Activated naive CD4-positive, alpha-beta T cell treated with anti-CD3 and anti-CD28 coated beads, Interleukin-2, amount 50 U/mL, for 72 hours (primary cell): ENCODE measurements around the gene CAPN13. TPM values are rescaled to one million over a fixed set of nuclear protein-coding genes. Genes with fewer than 3 reads are reported as not detected.

ENCODE experiments used
- ATAC-seq, 2 donors: fragments of 150-1000 bp; cut with Tn5 transposase; 2 replicates each; pipeline ENCODE4 v1.10.0; 2021; ENCODE audit warnings: mild to moderate bottlenecking in 2 of 2, moderate library complexity in 2 of 2
- DNase-seq, 2 donors: peaks; one replicate each; pipeline ENCODE4 v3.0.0; 2021 to 2022; ENCODE audit warnings: low spot score in 2 of 2
- H3K27ac Mint-ChIP-seq, 2 donors: one replicate each; pipeline ENCODE4 v1.8.0; 2022; ENCODE audit warnings: mild to moderate bottlenecking in 2 of 2, mixed read lengths in 2 of 2
- H3K36me3 Mint-ChIP-seq, 2 donors: one replicate each; pipeline ENCODE4 v1.8.0; 2022; ENCODE audit warnings: mixed read lengths in 2 of 2
- H3K9me3 Mint-ChIP-seq, 2 donors: one replicate each; pipeline ENCODE4 v1.8.0; 2022; ENCODE audit warnings: mixed read lengths in 2 of 2
- total RNA-seq, 2 donors: library from RNA; stranded (reverse); gene quantifications; one replicate each; pipeline ENCODE4 v1.2.3, GENCODE V29; 2022

The CAPN13 gene
- total RNA-seq, 2 donors from 2014 or later: not detected

GRCh38 chr2:30753630-30754029 is 53.6 kb downstream of the CAPN13 start:
- no peaks in the 10 kb centered on the region for H3K9me3 Mint-ChIP-seq
- DNase-seq (no peak), ATAC-seq (no peak)
- no peaks in the 10 kb centered on the region for H3K36me3 Mint-ChIP-seq
- no peak overlapping the region for H3K27ac Mint-ChIP-seq

GRCh38 chr2:30752811-30753210 is 54.4 kb downstream of the CAPN13 start:
- H3K36me3 Mint-ChIP-seq: no peaks in the 10 kb centered on the region
- DNase-seq: no peak
- no peak overlapping the region for H3K27ac Mint-ChIP-seq
- no peak for ATAC-seq
- H3K9me3 Mint-ChIP-seq: no peaks in the 10 kb centered on the region

GRCh38 chr2:30747206-30747605 is 60.0 kb downstream of the CAPN13 start:
- ATAC-seq (no peak), DNase-seq (peak in 1 of 2 donors; percentile 13)
- Mint-ChIP-seq H3K36me3 (no peaks in the 10 kb centered on the region), H3K9me3 (no peaks in the 10 kb centered on the region), H3K27ac (no peak overlapping the region)

GRCh38 chr2:30744823-30745222 is 62.4 kb downstream of the CAPN13 start:
- ATAC-seq (no peak), DNase-seq (peak in 1 of 2 donors; percentile 37)
- H3K27ac Mint-ChIP-seq: no peak overlapping the region
- H3K9me3 Mint-ChIP-seq: no peaks in the 10 kb centered on the region
- H3K36me3 Mint-ChIP-seq: no peaks in the 10 kb centered on the region

GRCh38 chr2:30741576-30741975 is 65.7 kb downstream of the CAPN13 start:
- ATAC-seq (no peak), DNase-seq (peak in 1 of 2 donors; percentile 14)
- no peaks in the 10 kb centered on the region for H3K9me3 Mint-ChIP-seq
- no peaks in the 10 kb centered on the region for H3K36me3 Mint-ChIP-seq
- no peak overlapping the region for H3K27ac Mint-ChIP-seq

GRCh38 chr2:30738141-30738911 is 68.9 kb downstream of the CAPN13 start:
- H3K27ac Mint-ChIP-seq: peak overlapping the region in 1 of 2 donors; percentile 17
- H3K9me3 Mint-ChIP-seq: no peaks in the 10 kb centered on the region
- H3K36me3 Mint-ChIP-seq: no peaks in the 10 kb centered on the region
- ATAC-seq (no peak), DNase-seq (peak in 1 of 2 donors; percentile 34)

GRCh38 chr2:30737326-30737610 is 70.0 kb downstream of the CAPN13 start:
- Mint-ChIP-seq H3K36me3 (no peaks in the 10 kb centered on the region), H3K27ac (no peak overlapping the region), H3K9me3 (no peaks in the 10 kb centered on the region)
- DNase-seq (peak in 1 of 2 donors; percentile 7), ATAC-seq (no peak)

- ATAC-seq (no peak), DNase-seq (peak in 1 of 2 donors; percentile 13)
- Mint-ChIP-seq H3K27ac (no peak overlapping the region), H3K9me3 (no peaks in the 10 kb centered on the region), H3K36me3 (no peaks in the 10 kb centered on the region)
Measured at GRCh38 chr2:30736461-30737325, 70.6 kb downstream of the CAPN13 start.

GRCh38 chr2:30733876-30734520 is 73.2 kb downstream of the CAPN13 start:
- Mint-ChIP-seq H3K9me3 (no peaks in the 10 kb centered on the region), H3K36me3 (no peaks in the 10 kb centered on the region), H3K27ac (no peak overlapping the region)
- DNase-seq: peak in 1 of 2 donors; percentile 26
- no peak for ATAC-seq

GRCh38 chr2:30732876-30733275 is 74.4 kb downstream of the CAPN13 start:
- ATAC-seq (no peak), DNase-seq (peak in 1 of 2 donors; percentile 20)
- H3K27ac Mint-ChIP-seq: no peak overlapping the region

GRCh38 chr2:30732376-30732775 is 74.9 kb downstream of the CAPN13 start:
- ATAC-seq (no peak), DNase-seq (peak in 1 of 2 donors; percentile 44)
- Mint-ChIP-seq H3K36me3 (no peaks in the 10 kb centered on the region), H3K27ac (no peak overlapping the region), H3K9me3 (no peaks in the 10 kb centered on the region)

More at GRCh38 chr2:30732876-30733275, 74.4 kb downstream of the CAPN13 start:
- Mint-ChIP-seq H3K36me3 (no peaks in the 10 kb centered on the region), H3K9me3 (no peaks in the 10 kb centered on the region)

- Mint-ChIP-seq H3K27ac (no peak overlapping the region), H3K9me3 (no peaks in the 10 kb centered on the region), H3K36me3 (no peaks in the 10 kb centered on the region)
- no peak for ATAC-seq
- DNase-seq: no peak
Measured at GRCh38 chr2:30731706-30732105, 75.5 kb downstream of the CAPN13 start.

- Mint-ChIP-seq H3K36me3 (no peaks in the 10 kb centered on the region), H3K9me3 (no peaks in the 10 kb centered on the region), H3K27ac (no peak overlapping the region)
- peak in 1 of 2 donors; percentile 21 for DNase-seq
- no peak for ATAC-seq
Measured at GRCh38 chr2:30730736-30731647, 76.3 kb downstream of the CAPN13 start.

GRCh38 chr2:30729031-30729430 is 78.2 kb downstream of the CAPN13 start:
- H3K9me3 Mint-ChIP-seq: no peaks in the 10 kb centered on the region
- H3K27ac Mint-ChIP-seq: no peak overlapping the region
- ATAC-seq (no peak), DNase-seq (no peak)
- no peaks in the 10 kb centered on the region for H3K36me3 Mint-ChIP-seq

GRCh38 chr2:30722936-30723725 is 84.1 kb downstream of the CAPN13 start:
- Mint-ChIP-seq H3K9me3 (no peaks in the 10 kb centered on the region), H3K36me3 (no peaks in the 10 kb centered on the region), H3K27ac (no peak overlapping the region)
- peak in 1 of 2 donors; percentile 39 for DNase-seq
- no peak for ATAC-seq
